HG03103 (cell line): ENCODE data around the gene PCSK2.

ENCODE experiments used
- ATAC-seq: cut with Tn5 transposase; IDR thresholded peaks from one replicate; pipeline ENCODE4 v1.9.1; 2021; ENCODE audit warnings: low read depth; ENCODE audit not compliant: unreplicated experiment

PCSK2 gene

DNA sequence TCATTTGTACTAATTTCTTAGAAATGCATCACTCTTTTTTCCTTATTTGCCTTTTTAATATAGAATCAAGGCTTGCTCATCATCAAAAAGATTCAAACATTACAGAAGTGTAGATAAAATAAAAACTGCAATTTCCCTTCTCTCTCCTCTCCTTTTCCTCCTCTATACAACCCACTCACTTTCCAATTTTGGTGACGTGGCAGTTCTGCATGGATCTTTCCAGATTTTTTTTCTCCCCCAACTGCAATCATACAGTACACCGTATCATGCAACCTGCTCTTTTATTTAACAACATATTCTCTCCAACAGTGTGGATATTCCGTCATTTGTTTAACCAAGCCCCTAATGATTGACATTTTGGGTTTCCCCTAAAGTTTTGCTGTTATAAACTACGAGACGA lies 163.8 kb downstream of the PCSK2 start:
- no peak for ATAC-seq

DNA sequence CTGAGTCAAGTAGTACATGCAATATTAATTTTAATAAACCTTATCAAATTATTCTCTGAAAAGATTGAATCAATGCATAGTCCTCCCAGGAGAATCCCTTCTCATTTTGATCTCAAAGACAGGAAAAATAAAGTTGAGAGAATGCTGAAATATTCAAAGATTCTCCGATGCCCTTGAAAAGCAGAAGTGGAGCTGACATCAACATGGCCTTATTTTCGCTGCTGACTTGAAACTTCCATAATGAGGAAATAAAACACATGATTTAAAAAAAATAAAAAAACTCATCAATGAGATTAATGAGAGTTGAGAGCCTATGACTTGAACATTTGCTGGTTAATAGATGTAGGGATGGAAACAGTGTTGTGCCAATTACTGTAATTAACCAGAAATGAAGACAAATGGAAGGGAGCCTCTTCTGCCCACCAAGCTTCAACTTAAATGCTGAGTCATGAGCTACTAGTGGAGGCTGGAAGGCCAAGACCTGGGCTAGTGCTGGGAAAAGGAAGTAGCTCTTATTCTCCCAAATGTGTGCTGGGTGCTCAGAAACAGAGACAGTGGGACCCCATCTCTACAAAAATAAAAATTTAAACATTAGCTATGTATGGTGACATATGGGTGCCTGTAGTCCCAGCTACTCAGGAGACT lies 164.4 kb downstream of the PCSK2 start:
- ATAC-seq, result no peak

DNA sequence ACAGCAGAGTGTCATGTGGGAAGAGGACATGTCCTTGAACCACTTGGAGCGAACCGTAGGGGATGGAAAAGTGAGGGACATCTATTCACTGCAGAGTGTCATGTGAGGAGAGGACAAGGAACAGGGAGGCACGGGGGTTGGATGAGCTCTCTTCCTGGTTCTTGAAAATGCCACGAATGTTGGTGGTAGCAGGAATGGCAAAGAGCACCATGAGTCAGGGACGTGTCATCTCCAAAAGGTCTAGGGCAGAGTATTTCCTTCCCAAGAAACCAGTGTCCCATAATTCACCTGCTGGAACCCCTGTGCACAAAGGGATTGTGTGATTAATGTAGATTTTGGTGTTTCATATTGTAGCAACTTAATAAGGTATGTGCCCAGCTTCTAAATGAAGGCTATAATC lies 167.6 kb downstream of the PCSK2 start:
- no peak for ATAC-seq

- no peak for ATAC-seq
These were observed 168.9 kb downstream of the PCSK2 start for GRCh38 chr20:17395729-17396128.

DNA sequence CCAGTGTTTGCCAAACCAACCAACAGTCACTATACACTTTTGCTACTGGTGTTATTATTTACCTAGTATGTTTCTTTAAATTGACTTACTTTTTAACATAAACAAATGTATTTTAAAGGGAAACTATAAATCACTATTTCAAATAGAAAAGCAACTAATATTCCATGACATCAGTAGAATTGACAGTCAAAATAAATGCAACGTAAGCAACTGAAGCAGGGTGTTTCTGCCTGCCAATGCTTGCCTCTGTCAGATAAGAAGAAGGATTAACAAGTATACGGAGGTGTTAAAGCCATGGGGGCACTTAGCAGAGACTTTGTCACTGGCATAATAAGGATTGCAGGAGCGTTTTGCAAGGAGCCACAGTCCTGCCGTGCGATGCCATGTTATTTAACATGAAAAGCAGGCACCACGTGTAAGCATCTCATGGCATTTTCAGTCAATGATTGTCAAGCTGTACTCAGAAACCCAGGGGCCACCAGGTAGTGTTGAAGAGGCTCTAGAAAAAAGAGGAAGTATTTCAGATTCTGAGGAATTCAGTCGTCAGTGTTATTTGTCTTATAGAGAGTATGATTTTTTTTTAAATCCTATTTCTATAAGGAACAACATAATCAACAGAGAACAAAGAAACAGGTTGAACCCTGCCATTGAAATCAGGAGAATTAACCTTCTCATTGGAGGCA lies 172.6 kb downstream of the PCSK2 start:
- no peak for ATAC-seq

DNA sequence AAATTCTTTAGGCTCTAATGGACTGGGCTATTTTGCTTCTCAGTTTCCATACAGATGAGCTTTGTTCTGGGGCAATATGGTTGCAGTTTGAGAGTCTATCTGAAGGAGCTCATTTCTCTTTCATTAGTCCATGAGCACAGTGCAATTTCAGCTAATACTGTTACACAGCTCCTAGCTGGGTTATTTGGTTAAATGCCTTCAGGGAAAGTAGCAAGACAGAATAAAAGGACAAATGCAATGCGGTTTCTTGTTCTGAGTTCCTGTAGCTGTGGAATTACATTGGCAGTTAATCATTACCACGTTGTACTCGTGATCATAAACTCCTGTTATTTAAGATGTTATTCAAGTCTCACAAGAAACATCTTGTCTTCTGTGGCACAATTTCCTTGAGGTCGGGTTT lies 176.6 kb downstream of the PCSK2 start:
- no peak for ATAC-seq

GRCh38 chr20:17406051-17406590 lies 179.3 kb downstream of the PCSK2 start:
- no peak for ATAC-seq

GRCh38 chr20:17407550-17407949 lies 180.7 kb downstream of the PCSK2 start:
- ATAC-seq, result no peak

- no peak for ATAC-seq
These were observed 190.4 kb downstream of the PCSK2 start for GRCh38 chr20:17417225-17417624.

DNA sequence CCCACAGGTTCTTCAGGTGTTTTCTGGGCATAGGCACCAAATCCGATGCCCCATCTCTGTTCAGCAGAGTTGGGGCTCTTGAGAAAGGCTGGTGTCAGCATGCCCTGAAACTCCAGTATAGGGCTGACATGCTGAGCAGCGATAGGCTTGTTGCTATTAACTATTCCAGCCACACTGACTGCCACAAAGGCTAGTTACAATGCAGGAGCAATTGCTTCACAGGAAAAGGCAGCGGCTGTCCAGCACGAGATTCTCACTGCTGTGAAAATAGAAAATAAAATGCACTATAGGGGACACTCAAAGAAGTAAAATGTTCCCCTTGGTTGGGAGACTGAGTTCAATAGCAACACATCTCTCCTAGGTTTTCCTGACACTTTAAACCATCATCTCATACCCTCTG lies 191.9 kb downstream of the PCSK2 start:
- no peak for ATAC-seq

- no peak for ATAC-seq
These were observed 192.7 kb downstream of the PCSK2 start for GRCh38 chr20:17419479-17420041.

DNA sequence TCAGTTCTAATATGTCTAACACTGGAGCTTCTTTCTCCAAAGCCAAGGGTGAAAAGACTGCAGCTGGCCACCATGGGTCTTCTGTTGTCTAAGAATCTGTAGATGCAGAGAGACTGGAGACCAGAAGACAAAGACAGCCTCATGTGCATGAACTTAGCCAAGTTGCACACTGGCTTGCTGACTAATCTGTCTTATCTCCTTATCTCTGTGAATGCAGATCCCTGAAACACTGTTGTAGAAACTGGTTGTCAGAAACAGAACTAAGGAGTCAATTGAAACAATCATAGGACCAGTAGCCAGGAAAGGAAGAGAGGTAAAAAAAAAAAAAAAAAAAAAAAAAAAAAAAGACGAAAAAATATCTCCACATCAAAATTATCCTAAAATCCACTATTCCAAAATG lies 194.7 kb downstream of the PCSK2 start:
- no peak for ATAC-seq

DNA sequence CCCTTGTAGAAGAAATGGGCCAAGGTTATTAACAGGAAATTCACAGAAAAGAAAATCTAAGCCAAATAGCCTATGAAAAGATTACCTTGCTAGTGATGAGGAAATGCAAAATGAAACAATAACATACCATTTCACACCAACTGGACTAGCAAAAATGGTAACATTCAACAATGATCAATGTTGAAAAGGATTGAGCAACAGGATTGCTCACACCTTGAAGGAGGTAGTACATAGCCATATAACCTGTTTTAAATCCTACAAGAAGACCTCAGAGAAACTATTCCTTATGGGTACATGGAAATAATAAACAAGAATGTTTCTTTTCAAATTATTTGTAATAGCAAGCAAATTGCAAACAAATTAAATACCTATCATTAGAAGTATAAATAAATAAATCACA lies 196.9 kb downstream of the PCSK2 start:
- ATAC-seq, result no peak

- ATAC-seq, result no peak
These were observed 200.8 kb downstream of the PCSK2 start for GRCh38 chr20:17427638-17428037.

GRCh38 chr20:17430125-17430950 lies 203.5 kb downstream of the PCSK2 start:
- no peak for ATAC-seq

DNA sequence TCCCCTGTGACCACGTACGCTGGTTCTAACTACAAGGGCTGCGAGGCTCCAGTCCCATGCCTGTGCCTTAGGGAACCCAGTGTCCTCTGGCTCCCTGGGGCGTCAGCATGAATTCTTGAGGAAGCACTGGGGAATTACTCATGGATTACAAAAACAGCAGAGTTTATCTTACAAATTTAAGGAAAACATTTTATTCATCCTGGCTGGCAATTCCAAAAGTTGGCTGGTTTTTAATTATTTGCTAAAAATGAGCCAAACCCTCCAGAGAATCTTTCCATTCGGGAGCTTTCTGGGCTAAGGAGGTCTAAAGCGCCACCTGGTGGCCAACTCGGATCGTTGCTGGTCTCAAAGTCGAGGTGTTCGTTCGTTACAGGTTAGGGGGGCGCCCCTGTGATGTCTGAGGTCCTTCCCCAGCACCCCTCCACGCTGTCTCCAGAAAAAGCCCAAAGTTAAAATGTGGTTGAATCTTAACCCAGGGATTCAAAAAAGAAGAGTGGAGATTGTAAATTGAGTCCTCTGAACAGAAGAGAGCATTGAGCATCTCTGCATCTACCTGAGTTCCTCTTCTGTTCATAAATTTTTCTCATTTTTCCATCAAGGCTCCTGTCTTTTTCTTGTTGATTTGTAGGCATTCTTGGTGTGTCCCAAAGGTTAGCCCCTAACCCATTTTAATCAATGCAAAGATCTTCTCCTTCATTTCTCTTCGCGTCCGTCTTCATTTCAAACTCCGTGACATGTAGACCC lies 205.0 kb downstream of the PCSK2 start:
- no peak for ATAC-seq

GRCh38 chr20:17436664-17437063 lies 209.8 kb downstream of the PCSK2 start:
- no peak for ATAC-seq

DNA sequence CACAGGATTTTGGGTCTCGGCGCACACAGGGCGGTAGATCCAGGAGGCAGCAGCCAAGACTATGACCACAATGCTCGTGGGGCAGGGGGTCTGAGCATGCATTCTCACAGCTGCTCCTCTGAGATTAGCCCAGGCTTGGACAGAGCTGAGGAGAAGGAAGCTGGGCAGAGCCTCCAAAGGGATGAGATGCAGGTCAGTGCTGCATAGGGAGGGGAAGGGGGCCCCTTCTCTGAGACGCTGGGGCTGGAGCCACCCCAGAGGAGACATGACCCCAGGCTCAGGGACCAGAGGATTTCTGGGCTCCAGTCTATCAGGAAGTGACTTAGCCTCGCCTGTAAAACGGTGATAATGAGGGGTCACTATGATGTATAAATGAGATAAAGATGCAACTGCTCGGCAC lies 210.4 kb downstream of the PCSK2 start:
- no peak for ATAC-seq

DNA sequence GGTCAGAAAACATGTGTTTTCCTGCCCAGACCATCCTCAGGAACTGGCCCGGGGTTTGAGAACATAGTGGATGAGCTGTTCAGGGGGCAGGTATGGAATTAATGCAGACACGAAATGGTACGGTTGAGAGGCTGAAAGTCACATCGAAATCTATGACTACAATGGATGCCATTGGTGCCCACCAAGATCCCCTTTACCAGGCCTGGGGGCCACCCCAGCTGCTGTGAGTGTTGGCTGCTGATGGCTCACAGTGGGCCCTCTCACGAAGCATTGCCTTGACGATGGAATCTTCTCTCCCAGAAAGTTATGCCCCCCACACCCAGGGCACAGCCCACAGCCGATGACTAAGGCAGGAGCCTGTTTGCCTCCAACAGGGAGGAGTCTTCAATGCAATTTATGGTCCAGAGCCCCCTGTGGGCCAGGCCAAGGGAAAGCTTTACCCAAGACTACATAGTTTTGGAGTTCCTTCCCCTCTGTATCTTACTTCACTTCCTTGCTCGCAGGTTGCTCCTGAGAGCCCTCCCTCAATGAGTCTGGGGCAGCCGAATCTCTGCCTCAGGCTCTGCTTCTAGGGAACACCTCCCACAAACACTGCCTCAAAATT lies 211.7 kb downstream of the PCSK2 start:
- ATAC-seq, result no peak
